ENCODE data around the gene MAFG. TPM values are rescaled to one million over a fixed set of nuclear protein-coding genes. Genes with fewer than 3 reads are reported as not detected.

Gene MAFG
- total RNA-seq, 1 donor, result 32.6 TPM

- Histone ChIP-seq H3K27ac (ENCODE audit: low read depth, low read length) (peak overlapping the region; percentile 88), H2AFZ (ENCODE audit: low read length) (no peak overlapping the region), H3K9me3 (ENCODE audit: low read depth, low read length) (no peaks in the 10 kb centered on the region), H3K4me3 (ENCODE audit: insufficient read depth, low read length) (peak overlapping the region; percentile 35), H3K36me3 (ENCODE audit: insufficient read depth, low read length) (peaks cover 37% of the 10 kb centered on the region), H3K4me2 (ENCODE audit: insufficient read depth, low read length) (peak overlapping the region; percentile 63), H3K4me1 (ENCODE audit: insufficient read depth, low read length) (peaks cover 16% of the 10 kb centered on the region), H3K79me2 (ENCODE audit: insufficient read depth, low read length) (peaks cover 17% of the 10 kb centered on the region), H3K27me3 (ENCODE audit: insufficient read depth, low read length) (no peaks in the 10 kb centered on the region), H4K20me1 (ENCODE audit: insufficient read depth, low read length) (peaks cover 24% of the 10 kb centered on the region)
- no peak for TF ChIP-seq CTCF (IDR thresholded peaks at IDR 0.05; ENCODE audit: extremely low read depth, low read depth, low read length)
- peak; percentile 72 for DNase-seq (ENCODE audit: insufficient read length, low spot score, missing footprints)
These were observed 28.6 kb downstream of the MAFG start for GRCh38 chr17:81898885-81899284.

- peaks cover 16% of the 10 kb centered on the region for H3K4me1 ChIP-seq (ENCODE audit: insufficient read depth, low read length)
- no peak overlapping the region for H2AFZ ChIP-seq (ENCODE audit: low read length)
- no peak for TF ChIP-seq CTCF (IDR thresholded peaks at IDR 0.05; ENCODE audit: extremely low read depth, low read depth, low read length)
- H3K4me3 ChIP-seq (ENCODE audit: insufficient read depth, low read length), result peak overlapping the region; percentile 35
- no peaks in the 10 kb centered on the region for H3K27me3 ChIP-seq (ENCODE audit: insufficient read depth, low read length)
- peak overlapping the region; percentile 63 for H3K4me2 ChIP-seq (ENCODE audit: insufficient read depth, low read length)
- peak overlapping the region; percentile 88 for H3K27ac ChIP-seq (ENCODE audit: low read depth, low read length)
- peaks cover 24% of the 10 kb centered on the region for H4K20me1 ChIP-seq (ENCODE audit: insufficient read depth, low read length)
- no peaks in the 10 kb centered on the region for H3K9me3 ChIP-seq (ENCODE audit: low read depth, low read length)
- DNase-seq (ENCODE audit: insufficient read length, low spot score, missing footprints), result peak; percentile 99
- H3K36me3 ChIP-seq (ENCODE audit: insufficient read depth, low read length), result peaks cover 37% of the 10 kb centered on the region
- peaks cover 23% of the 10 kb centered on the region for H3K79me2 ChIP-seq (ENCODE audit: insufficient read depth, low read length)
These were observed 29.3 kb downstream of the MAFG start for GRCh38 chr17:81898029-81898866.

GRCh38 chr17:81895400-81895799 lies 32.1 kb downstream of the MAFG start:
- H3K27ac ChIP-seq (ENCODE audit: low read depth, low read length), result no peak overlapping the region
- no peak for DNase-seq (ENCODE audit: insufficient read length, low spot score, missing footprints)
- H2AFZ ChIP-seq (ENCODE audit: low read length), result no peak overlapping the region
- peaks cover 22% of the 10 kb centered on the region for H4K20me1 ChIP-seq (ENCODE audit: insufficient read depth, low read length)
- peaks cover 22% of the 10 kb centered on the region for H3K4me1 ChIP-seq (ENCODE audit: insufficient read depth, low read length)
- TF ChIP-seq CTCF (IDR thresholded peaks at IDR 0.05; ENCODE audit: extremely low read depth, low read depth, low read length), result no peak
- H3K9me3 ChIP-seq (ENCODE audit: low read depth, low read length), result no peaks in the 10 kb centered on the region
- peaks cover 37% of the 10 kb centered on the region for H3K36me3 ChIP-seq (ENCODE audit: insufficient read depth, low read length)
- H3K27me3 ChIP-seq (ENCODE audit: insufficient read depth, low read length), result no peaks in the 10 kb centered on the region
- peaks cover 46% of the 10 kb centered on the region for H3K79me2 ChIP-seq (ENCODE audit: insufficient read depth, low read length)
- no peak overlapping the region for H3K4me3 ChIP-seq (ENCODE audit: insufficient read depth, low read length)
- no peak overlapping the region for H3K4me2 ChIP-seq (ENCODE audit: insufficient read depth, low read length)

- Histone ChIP-seq H3K79me2 (ENCODE audit: insufficient read depth, low read length) (peaks cover 72% of the 10 kb centered on the region), H3K36me3 (ENCODE audit: insufficient read depth, low read length) (peaks cover 45% of the 10 kb centered on the region), H3K27me3 (ENCODE audit: insufficient read depth, low read length) (no peaks in the 10 kb centered on the region), H3K4me1 (ENCODE audit: insufficient read depth, low read length) (peaks cover 21% of the 10 kb centered on the region), H3K4me3 (ENCODE audit: insufficient read depth, low read length) (peak overlapping the region; percentile 95), H3K9me3 (ENCODE audit: low read depth, low read length) (no peaks in the 10 kb centered on the region), H2AFZ (ENCODE audit: low read length) (no peak overlapping the region), H3K4me2 (ENCODE audit: insufficient read depth, low read length) (no peak overlapping the region), H4K20me1 (ENCODE audit: insufficient read depth, low read length) (peaks cover 6% of the 10 kb centered on the region), H3K27ac (ENCODE audit: low read depth, low read length) (peak overlapping the region; percentile 75)
- no peak for DNase-seq (ENCODE audit: insufficient read length, low spot score, missing footprints)
- TF ChIP-seq CTCF (IDR thresholded peaks at IDR 0.05; ENCODE audit: extremely low read depth, low read depth, low read length), result no peak
These were observed 36.3 kb downstream of the MAFG start for GRCh38 chr17:81891303-81891552.
